Measurements from ENCODE around the gene ZNF195.
"Not testable (repeated sequence)": the region's sequence is repeated elsewhere in the genome, so short reads cannot be mapped to it uniquely, and the experiment has no call there.

Gene ZNF195

DNA sequence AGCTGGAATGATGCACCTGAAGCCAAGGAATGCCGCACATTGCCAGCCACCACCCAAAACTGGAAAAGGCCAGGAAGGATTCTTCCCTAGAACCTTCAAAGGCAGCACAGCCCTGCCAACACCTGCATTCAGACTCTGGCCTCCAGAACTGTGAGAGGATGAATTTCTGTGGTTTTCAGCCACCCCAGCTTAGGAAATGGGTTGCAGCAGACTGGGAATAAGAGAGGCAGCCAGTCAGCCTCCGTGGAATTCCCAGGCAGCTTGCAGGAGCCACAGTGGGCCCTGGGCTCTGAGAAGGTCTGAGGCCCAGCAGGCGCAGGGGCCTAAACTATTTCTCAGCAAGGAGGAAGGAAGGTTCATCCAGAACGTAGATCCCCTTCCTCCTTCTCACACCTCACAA is 19.2 kb upstream of the ZNF195 start:
- H3K4me1 ChIP-seq (ENCODE audit: control insufficient read depth in 1 of 2, insufficient read depth in 1 of 2, low read depth in 1 of 2, low read length in 1 of 2); H3K4me3 ChIP-seq (ENCODE audit: low read depth in 1 of 2, low read length in 1 of 2): not testable (repeated sequence)

DNA sequence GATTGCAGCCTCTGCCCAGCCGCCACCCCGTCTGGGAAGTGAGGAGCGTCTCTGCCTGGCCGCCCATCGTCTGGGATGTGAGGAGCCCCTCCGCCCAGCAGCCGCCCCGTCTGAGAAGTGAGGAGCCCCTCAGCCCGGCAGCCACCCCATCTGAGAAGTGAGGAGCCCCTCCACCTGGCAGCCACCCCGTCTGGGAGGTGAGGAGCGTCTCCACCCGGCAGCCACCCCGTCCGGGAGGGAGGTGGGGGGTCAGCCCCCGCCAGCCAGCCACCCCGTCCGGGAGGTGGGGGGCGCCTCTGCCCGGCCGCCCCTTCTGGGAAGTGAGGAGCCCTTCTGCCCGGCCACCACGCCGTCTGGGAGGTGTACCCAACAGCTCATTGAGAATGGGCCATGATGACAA is 18.3 kb upstream of the ZNF195 start:
- H3K4me1 ChIP-seq (ENCODE audit: control insufficient read depth in 1 of 2, insufficient read depth in 1 of 2, low read depth in 1 of 2, low read length in 1 of 2); H3K27me3 ChIP-seq; H3K27ac ChIP-seq; H3K4me3 ChIP-seq (ENCODE audit: low read depth in 1 of 2, low read length in 1 of 2); H3K36me3 ChIP-seq; H3K9me3 ChIP-seq: not testable (repeated sequence)

More for the DNA sequence above, 19.2 kb upstream of the ZNF195 start:
- not testable (repeated sequence) for H3K36me3 ChIP-seq, H3K27me3 ChIP-seq, H3K27ac ChIP-seq, H3K9me3 ChIP-seq

DNA sequence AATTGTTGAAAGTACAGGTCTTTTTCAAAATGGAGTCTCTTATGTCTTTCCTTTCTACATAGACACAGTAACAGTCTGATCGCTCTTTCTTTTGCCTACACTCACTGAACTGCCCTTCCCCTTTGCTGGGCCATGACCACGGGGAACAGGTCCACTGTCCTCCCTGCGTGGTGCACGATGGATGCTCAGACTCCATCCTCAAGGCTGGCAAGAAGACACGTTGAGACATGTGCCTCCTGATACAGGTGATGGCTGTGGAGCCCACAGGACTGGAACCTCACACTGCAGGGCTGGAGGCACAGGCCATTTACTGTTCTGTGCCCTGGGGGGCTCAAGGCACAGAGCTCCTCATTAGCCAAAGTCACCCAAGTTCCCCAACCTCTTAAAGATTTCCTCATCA is 16.5 kb upstream of the ZNF195 start:
- not testable (repeated sequence) for H3K27ac ChIP-seq; H3K9me3 ChIP-seq; H3K4me1 ChIP-seq (ENCODE audit: control insufficient read depth in 1 of 2, insufficient read depth in 1 of 2, low read depth in 1 of 2, low read length in 1 of 2); H3K4me3 ChIP-seq (ENCODE audit: low read depth in 1 of 2, low read length in 1 of 2); H3K36me3 ChIP-seq; H3K27me3 ChIP-seq

DNA sequence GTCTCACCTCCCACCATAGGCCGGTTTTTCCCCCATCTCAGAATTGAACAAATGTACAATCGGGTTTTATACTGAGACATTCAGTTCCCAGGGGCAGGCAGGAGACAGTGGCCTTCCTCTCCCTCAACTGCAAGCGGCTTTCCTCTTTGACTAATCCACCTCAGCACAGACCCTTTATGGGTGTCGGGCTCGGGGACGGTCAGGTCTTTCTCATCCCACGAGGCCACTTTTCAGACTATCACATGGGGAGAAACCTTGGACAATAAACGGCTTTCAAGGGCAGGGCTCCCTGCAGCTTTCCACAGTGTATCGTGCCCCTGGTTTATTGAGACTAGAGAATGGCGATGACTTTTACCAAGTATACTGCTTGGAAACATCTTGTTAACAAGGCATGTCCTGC is 16.0 kb upstream of the ZNF195 start:
- not testable (repeated sequence) for H3K27ac ChIP-seq; H3K36me3 ChIP-seq; H3K27me3 ChIP-seq; H3K9me3 ChIP-seq; H3K4me1 ChIP-seq (ENCODE audit: control insufficient read depth in 1 of 2, insufficient read depth in 1 of 2, low read depth in 1 of 2, low read length in 1 of 2); H3K4me3 ChIP-seq (ENCODE audit: low read depth in 1 of 2, low read length in 1 of 2)

DNA sequence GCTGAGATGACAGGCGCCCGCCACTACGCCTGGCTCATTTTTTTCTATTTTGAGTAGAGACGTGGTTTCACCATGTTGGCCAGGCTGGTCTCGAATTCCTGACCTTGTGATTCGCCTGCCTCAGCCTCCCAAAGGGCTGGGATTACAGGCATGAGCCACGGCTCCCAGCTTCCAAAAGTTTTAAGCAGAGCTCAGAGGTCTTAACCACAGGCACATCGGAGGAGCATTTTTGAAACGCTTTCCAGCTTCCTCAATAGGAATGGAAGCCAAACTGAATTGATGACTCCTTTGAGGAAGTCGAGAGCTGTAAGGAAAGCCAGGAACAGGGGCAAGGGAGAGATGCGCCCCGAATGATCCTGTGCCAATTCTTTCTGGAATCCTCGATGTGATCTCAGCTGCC is 14.5 kb upstream of the ZNF195 start:
- H3K9me3 ChIP-seq; H3K4me3 ChIP-seq (ENCODE audit: low read depth in 1 of 2, low read length in 1 of 2); H3K27ac ChIP-seq; H3K4me1 ChIP-seq (ENCODE audit: control insufficient read depth in 1 of 2, insufficient read depth in 1 of 2, low read depth in 1 of 2, low read length in 1 of 2); H3K27me3 ChIP-seq; H3K36me3 ChIP-seq: not testable (repeated sequence)

DNA sequence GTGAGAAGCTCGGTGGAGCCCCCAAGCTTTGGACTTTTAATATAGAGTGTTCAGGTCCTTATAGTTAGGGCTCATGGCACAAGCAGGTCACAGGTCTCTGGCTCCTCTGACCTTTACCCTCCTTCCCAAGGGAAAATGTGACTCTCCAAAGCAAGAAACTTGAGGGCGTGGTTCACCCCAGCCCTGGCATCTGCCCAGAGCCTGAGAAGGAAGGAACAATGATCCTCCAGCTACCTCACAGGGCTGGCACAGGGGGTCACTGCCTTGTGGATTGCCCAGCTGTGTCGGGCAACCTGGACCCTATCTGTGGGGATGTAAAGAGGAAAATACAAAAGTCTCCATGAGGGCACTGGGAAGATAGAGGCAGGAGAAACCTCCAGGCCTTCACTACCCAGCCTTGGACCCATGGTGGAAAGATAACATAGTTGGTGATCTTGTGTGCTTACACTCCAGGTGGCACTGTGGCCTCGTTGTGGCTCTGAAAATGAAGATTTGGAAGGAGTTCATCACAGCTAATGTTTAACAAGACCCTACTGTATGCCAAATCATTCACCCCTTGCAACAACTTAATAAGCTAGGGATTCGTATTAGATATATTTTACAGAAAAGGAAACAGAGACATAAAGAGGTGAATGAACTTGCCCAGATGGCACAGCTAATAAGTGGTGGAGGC is 3.8 kb upstream of the ZNF195 start:
- H3K4me3 ChIP-seq (ENCODE audit: low read depth in 1 of 2, low read length in 1 of 2): no peak overlapping the region
- H3K4me1 ChIP-seq (ENCODE audit: control insufficient read depth in 1 of 2, insufficient read depth in 1 of 2, low read depth in 1 of 2, low read length in 1 of 2): peaks cover 12 to 14% of the 10 kb centered on the region in 2 experiments
- H3K27ac ChIP-seq: no peak overlapping the region
- H3K36me3 ChIP-seq: no peaks in the 10 kb centered on the region
- no peaks in the 10 kb centered on the region for H3K27me3 ChIP-seq
- TF ChIP-seq, protein P1, sequence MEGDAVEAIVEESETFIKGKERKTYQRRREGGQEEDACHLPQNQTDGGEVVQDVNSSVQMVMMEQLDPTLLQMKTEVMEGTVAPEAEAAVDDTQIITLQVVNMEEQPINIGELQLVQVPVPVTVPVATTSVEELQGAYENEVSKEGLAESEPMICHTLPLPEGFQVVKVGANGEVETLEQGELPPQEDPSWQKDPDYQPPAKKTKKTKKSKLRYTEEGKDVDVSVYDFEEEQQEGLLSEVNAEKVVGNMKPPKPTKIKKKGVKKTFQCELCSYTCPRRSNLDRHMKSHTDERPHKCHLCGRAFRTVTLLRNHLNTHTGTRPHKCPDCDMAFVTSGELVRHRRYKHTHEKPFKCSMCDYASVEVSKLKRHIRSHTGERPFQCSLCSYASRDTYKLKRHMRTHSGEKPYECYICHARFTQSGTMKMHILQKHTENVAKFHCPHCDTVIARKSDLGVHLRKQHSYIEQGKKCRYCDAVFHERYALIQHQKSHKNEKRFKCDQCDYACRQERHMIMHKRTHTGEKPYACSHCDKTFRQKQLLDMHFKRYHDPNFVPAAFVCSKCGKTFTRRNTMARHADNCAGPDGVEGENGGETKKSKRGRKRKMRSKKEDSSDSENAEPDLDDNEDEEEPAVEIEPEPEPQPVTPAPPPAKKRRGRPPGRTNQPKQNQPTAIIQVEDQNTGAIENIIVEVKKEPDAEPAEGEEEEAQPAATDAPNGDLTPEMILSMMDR (IDR thresholded peaks at IDR 0.05): no peak
- H3K9me3 ChIP-seq: no peaks in the 10 kb centered on the region

DNA sequence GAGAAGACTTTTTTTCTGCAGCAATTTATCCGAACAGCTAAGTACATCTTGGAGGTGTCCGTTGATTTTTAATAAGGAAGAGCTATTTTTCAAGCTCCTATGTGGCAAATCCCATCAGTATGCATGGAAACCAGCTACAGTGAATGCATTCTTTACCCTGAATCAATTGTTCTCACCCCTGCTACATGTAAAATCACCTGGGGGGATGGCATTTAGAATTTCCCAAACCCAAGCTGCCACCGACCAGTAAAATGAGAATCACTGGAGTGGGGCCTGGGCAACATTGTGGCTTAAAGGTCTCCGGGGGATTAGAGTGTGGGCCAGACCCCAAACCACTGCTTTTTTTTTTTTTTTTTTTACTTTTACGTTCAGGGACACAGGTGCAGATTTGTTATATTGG is 2.8 kb upstream of the ZNF195 start:
- Histone ChIP-seq H3K27me3 (no peaks in the 10 kb centered on the region), H3K4me3 (ENCODE audit: low read depth in 1 of 2, low read length in 1 of 2) (no peak overlapping the region), H3K27ac (no peak overlapping the region), H3K9me3 (no peaks in the 10 kb centered on the region), H3K4me1 (ENCODE audit: control insufficient read depth in 1 of 2, insufficient read depth in 1 of 2, low read depth in 1 of 2, low read length in 1 of 2) (peaks cover 12 to 14% of the 10 kb centered on the region in 2 experiments), H3K36me3 (peaks cover 4% of the 10 kb centered on the region)
- TF ChIP-seq, protein P1 (IDR thresholded peaks at IDR 0.05): no peak

DNA sequence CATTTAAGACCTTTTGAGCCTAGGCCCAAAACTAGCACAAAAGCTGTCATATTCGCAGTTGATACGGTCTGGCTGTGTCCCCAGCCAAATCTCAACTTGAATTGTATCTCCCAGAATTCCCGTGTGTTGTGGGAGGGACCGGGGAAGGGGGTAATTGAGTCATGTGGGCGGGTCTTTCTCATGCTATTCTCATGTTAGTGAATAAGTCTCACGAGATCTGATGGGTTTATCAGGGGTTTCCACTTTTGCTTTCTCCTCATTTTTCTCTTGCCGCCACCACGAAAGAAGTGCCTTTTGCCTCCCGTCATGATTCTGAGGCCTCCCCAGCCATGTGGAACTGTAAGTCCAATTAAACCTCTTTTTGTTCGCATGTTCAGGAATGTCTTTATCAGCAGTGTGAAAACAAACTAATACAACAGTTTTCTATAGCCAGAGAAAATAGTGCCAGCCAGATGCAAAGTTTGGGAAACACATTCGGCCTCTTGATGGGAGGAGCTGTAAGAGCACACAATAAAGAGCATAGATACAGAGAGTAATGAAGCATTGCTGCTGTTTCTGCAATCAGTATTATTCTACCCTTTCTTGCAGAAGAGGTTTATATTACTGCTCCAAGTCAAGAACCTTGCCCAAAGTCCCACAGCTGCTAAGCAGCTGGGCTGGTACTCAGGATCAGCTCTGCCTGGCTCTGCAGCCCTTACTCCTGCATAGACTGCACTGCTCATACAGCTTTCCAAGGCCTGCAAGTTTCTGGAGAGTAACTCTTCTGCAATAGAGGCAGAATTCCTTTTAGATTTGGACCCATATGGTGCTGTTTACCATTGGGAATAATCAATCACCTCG is 2.0 kb upstream of the ZNF195 start:
- peaks cover 12 to 14% of the 10 kb centered on the region in 2 experiments for H3K4me1 ChIP-seq (ENCODE audit: control insufficient read depth in 1 of 2, insufficient read depth in 1 of 2, low read depth in 1 of 2, low read length in 1 of 2)
- H3K9me3 ChIP-seq: no peaks in the 10 kb centered on the region
- H3K27me3 ChIP-seq: no peaks in the 10 kb centered on the region
- H3K27ac ChIP-seq: no peak overlapping the region
- peaks cover 4% of the 10 kb centered on the region for H3K36me3 ChIP-seq
- TF ChIP-seq, protein P1 (IDR thresholded peaks at IDR 0.05): no peak
- no peak overlapping the region for H3K4me3 ChIP-seq (ENCODE audit: low read depth in 1 of 2, low read length in 1 of 2)
